ENCODE data around the gene KDM4C.

GRCh38 chr9:6960777-6961176, 203.0 kb downstream of the KDM4C start:
- TF ChIP-seq CTCF (optimal IDR thresholded peaks at IDR 0.05 in 1 of 3, IDR thresholded peaks at IDR 0.05 in 1 of 3, conservative IDR thresholded peaks at IDR 0.05 in 1 of 3; ENCODE audit: extremely low read depth in 1 of 3, insufficient read depth in 2 of 3, low read length in 3 of 3) = no peak
- no peak for TF ChIP-seq EZH2 (IDR thresholded peaks at IDR 0.05; ENCODE audit: low read length)
